Fibroblast of pulmonary artery (primary cell): ENCODE data around the gene CAPS.

Experiments used
- DNase-seq: peaks from one replicate; pipeline ENCODE4 v3.0.0-alpha.2; 2010; ENCODE audit warnings: low read depth
- H3K4me3 ChIP-seq: replicated peaks from 2 replicates; pipeline ENCODE4 v1.5.1; 2011; ENCODE audit warnings: low read depth, mild to moderate bottlenecking, control low read depth, low read length, moderate library complexity
- CTCF ChIP-seq: IDR thresholded peaks from 2 replicates; pipeline ENCODE4 v1.5.1; 2011; ENCODE audit warnings: mild to moderate bottlenecking, control low read depth, low read length, inconsistent platforms; ENCODE audit errors: missing control alignments

Gene CAPS

GRCh38 chr19:5932609-5933262 is 18.7 kb downstream of the CAPS start:
- TF ChIP-seq CTCF: no peak
- DNase-seq: no peak
- H3K4me3 ChIP-seq: no peak overlapping the region

GRCh38 chr19:5933391-5934068 is 19.5 kb downstream of the CAPS start:
- no peak for DNase-seq
- no peak overlapping the region for H3K4me3 ChIP-seq
- TF ChIP-seq CTCF: no peak

GRCh38 chr19:5934069-5934401 is 20.0 kb downstream of the CAPS start:
- no peak for TF ChIP-seq CTCF
- no peak for DNase-seq
- H3K4me3 ChIP-seq: no peak overlapping the region

GRCh38 chr19:5934774-5935472 is 20.9 kb downstream of the CAPS start:
- DNase-seq: peak; percentile 71
- no peak for TF ChIP-seq CTCF
- no peak overlapping the region for H3K4me3 ChIP-seq

- no peak for TF ChIP-seq CTCF
- no peak for DNase-seq
- no peak overlapping the region for H3K4me3 ChIP-seq
Measured at GRCh38 chr19:5935473-5936291, 21.6 kb downstream of the CAPS start.

- TF ChIP-seq CTCF: no peak
- no peak overlapping the region for H3K4me3 ChIP-seq
- no peak for DNase-seq
Measured at GRCh38 chr19:5936292-5936592, 22.2 kb downstream of the CAPS start.
